OCI-LY1 (cell line): ENCODE measurements around the gene AUH.

Experiments
- EZH2 ChIP-seq: fragments of 200-600 bp; sonication (generic), shearing (Covaris generic); IDR thresholded peaks from 2 replicates; pipeline ENCODE4 v1.8.0; 2017; ENCODE audit warnings: borderline replicate concordance, mixed run types, mild to moderate bottlenecking, antibody characterized with exemption, low read length, moderate library complexity, mixed read lengths
- TF ChIP-seq, protein P1 (sequence below): fragments of 200-600 bp; sonication (generic), shearing (Covaris generic); IDR thresholded peaks from 2 replicates; pipeline ENCODE4 v1.5.1; 2017; ENCODE audit warnings: mild to moderate bottlenecking, antibody characterized with exemption, low read length, moderate library complexity, mixed read lengths

DNA sequence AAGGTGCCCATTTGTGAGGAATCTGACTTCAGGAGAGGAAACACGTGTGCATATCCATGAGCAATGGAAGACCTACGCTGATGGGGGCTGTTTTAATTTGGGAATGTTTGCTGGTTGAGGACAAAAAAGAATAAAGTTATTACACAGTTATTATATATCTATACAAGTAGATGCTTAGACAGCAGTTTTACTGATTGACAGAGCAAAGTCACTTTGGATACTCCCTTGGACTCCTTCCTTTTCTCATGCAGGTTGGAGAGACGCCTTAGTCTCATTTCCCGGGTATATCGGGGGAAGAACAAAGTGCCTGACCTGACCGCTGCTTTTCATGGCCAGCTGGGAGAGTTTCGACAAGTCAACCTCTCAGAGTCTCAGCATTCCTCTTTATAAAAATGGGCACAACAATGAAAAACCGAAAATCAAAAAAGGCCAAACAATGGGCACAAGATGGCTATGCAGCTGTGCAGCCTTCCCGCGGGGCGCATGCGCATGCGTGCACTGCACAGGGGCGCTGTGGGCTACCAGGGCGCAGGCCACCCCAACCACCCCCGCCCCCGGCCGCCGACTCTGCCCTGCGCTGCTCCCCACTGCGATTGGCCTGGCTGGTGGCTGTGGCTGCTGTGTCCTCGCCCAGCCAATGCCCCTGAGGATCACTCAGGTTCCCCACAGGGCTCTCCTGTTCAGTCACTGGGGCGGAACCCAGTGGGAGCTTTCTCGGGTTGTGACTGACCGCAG, 43.8 kb upstream of the AUH start:
- TF ChIP-seq, protein P1, sequence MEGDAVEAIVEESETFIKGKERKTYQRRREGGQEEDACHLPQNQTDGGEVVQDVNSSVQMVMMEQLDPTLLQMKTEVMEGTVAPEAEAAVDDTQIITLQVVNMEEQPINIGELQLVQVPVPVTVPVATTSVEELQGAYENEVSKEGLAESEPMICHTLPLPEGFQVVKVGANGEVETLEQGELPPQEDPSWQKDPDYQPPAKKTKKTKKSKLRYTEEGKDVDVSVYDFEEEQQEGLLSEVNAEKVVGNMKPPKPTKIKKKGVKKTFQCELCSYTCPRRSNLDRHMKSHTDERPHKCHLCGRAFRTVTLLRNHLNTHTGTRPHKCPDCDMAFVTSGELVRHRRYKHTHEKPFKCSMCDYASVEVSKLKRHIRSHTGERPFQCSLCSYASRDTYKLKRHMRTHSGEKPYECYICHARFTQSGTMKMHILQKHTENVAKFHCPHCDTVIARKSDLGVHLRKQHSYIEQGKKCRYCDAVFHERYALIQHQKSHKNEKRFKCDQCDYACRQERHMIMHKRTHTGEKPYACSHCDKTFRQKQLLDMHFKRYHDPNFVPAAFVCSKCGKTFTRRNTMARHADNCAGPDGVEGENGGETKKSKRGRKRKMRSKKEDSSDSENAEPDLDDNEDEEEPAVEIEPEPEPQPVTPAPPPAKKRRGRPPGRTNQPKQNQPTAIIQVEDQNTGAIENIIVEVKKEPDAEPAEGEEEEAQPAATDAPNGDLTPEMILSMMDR, result no peak
- no peak for TF ChIP-seq EZH2
